ENCODE results near the gene LGALS1. TPM values are rescaled to one million over a fixed set of nuclear protein-coding genes. Genes with fewer than 3 reads are reported as not detected.
"Not testable (repeated sequence)": the region's sequence is repeated elsewhere in the genome, so short reads cannot be mapped to it uniquely, and the experiment has no call there.

The LGALS1 gene
- total RNA-seq, 1 donor from 2014 or later: 0.81 TPM

- Mint-ChIP-seq H3K27me3 (no peaks in the 10 kb centered on the region), H3K4me3 (ENCODE audit: low read depth) (no peak overlapping the region), H3K27ac (no peak overlapping the region), H3K4me1 (ENCODE audit: low read depth) (no peaks in the 10 kb centered on the region), H3K9me3 (ENCODE audit: low read depth) (no peaks in the 10 kb centered on the region), H3K36me3 (ENCODE audit: insufficient read depth) (peaks cover 3% of the 10 kb centered on the region)
- DNase-seq (ENCODE audit: low spot score, unreplicated experiment): no peak
- no peak for TF ChIP-seq CTCF (IDR thresholded peaks at IDR 0.05; ENCODE audit: unreplicated experiment)
Measured at GRCh38 chr22:37647928-37648327, 27.5 kb upstream of the LGALS1 start.

- H3K27ac Mint-ChIP-seq: no peak overlapping the region
- H3K27me3 Mint-ChIP-seq: no peaks in the 10 kb centered on the region
- H3K4me3 Mint-ChIP-seq (ENCODE audit: low read depth): no peak overlapping the region
- no peaks in the 10 kb centered on the region for H3K9me3 Mint-ChIP-seq (ENCODE audit: low read depth)
- peaks cover 3% of the 10 kb centered on the region for H3K36me3 Mint-ChIP-seq (ENCODE audit: insufficient read depth)
- no peaks in the 10 kb centered on the region for H3K4me1 Mint-ChIP-seq (ENCODE audit: low read depth)
- no peak for DNase-seq (ENCODE audit: low spot score, unreplicated experiment)
- no peak for TF ChIP-seq CTCF (IDR thresholded peaks at IDR 0.05; ENCODE audit: unreplicated experiment)
Measured at GRCh38 chr22:37650463-37651136, 24.8 kb upstream of the LGALS1 start.

- Mint-ChIP-seq H3K4me3 (ENCODE audit: low read depth) (no peak overlapping the region), H3K9me3 (ENCODE audit: low read depth) (no peaks in the 10 kb centered on the region), H3K4me1 (ENCODE audit: low read depth) (peaks cover 11% of the 10 kb centered on the region), H3K27ac (no peak overlapping the region), H3K27me3 (no peaks in the 10 kb centered on the region), H3K36me3 (ENCODE audit: insufficient read depth) (peaks cover 1% of the 10 kb centered on the region)
- TF ChIP-seq CTCF (IDR thresholded peaks at IDR 0.05; ENCODE audit: unreplicated experiment): no peak
- no peak for DNase-seq (ENCODE audit: low spot score, unreplicated experiment)
Measured at GRCh38 chr22:37654563-37655251, 20.7 kb upstream of the LGALS1 start.

- DNase-seq (ENCODE audit: low spot score, unreplicated experiment): no peak
- Mint-ChIP-seq H3K36me3 (ENCODE audit: insufficient read depth) (peaks cover 1% of the 10 kb centered on the region), H3K9me3 (ENCODE audit: low read depth) (no peaks in the 10 kb centered on the region), H3K4me3 (ENCODE audit: low read depth) (no peak overlapping the region), H3K4me1 (ENCODE audit: low read depth) (peaks cover 15% of the 10 kb centered on the region), H3K27me3 (no peaks in the 10 kb centered on the region), H3K27ac (no peak overlapping the region)
- TF ChIP-seq CTCF (IDR thresholded peaks at IDR 0.05; ENCODE audit: unreplicated experiment): no peak
Measured at GRCh38 chr22:37655252-37655563, 20.2 kb upstream of the LGALS1 start.

DNA sequence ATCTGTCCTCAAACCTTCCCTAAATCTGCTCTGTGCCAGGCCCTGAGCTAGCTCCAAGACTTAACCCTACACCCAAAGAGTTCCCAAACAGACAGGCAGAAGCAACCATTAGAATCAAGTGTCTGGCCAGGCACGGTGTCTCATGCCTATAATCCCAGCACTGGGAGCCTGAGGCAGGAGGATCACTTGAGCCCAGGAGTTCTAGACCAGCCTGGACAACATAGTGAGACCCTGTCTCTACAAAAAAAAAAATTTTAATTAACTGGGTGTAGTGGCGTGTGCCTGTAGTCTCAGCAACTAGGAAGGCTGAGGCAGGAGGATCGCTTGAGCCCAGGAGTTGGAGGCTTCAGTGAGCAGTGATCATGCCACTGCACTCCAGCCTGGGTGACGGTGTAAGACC is 18.9 kb upstream of the LGALS1 start:
- not testable (repeated sequence) for H3K27ac Mint-ChIP-seq; H3K4me3 Mint-ChIP-seq (ENCODE audit: low read depth)

More for the DNA sequence above, 18.9 kb upstream of the LGALS1 start:
- H3K27me3 Mint-ChIP-seq; H3K9me3 Mint-ChIP-seq (ENCODE audit: low read depth); DNase-seq (ENCODE audit: low spot score, unreplicated experiment); H3K36me3 Mint-ChIP-seq (ENCODE audit: insufficient read depth): not testable (repeated sequence)
- peaks cover 24% of the 10 kb centered on the region for H3K4me1 Mint-ChIP-seq (ENCODE audit: low read depth)

All from progenitor cell of endocrine pancreas (in vitro differentiated cells).